Activated naive CD8-positive, alpha-beta T cell (primary cell): Measurements from ENCODE around the gene SMKR1.

Experiments
- H3K27ac Mint-ChIP-seq: one replicate; pipeline ENCODE4 v1.8.0; 2021; ENCODE audit warnings: mixed read lengths
- H3K27me3 Mint-ChIP-seq: one replicate; pipeline ENCODE4 v1.8.0; 2021; ENCODE audit warnings: mixed read lengths
- H3K36me3 Mint-ChIP-seq: one replicate; pipeline ENCODE4 v1.8.0; 2021; ENCODE audit warnings: mixed read lengths
- H3K4me1 Mint-ChIP-seq: one replicate; pipeline ENCODE4 v1.8.0; 2021; ENCODE audit warnings: low read depth, mixed read lengths
- H3K4me3 Mint-ChIP-seq: one replicate; pipeline ENCODE4 v1.8.0; 2021; ENCODE audit warnings: mild to moderate bottlenecking, mixed read lengths
- H3K9me3 Mint-ChIP-seq: one replicate; pipeline ENCODE4 v1.8.0; 2021; ENCODE audit warnings: low read depth, mixed read lengths

SMKR1 gene

DNA sequence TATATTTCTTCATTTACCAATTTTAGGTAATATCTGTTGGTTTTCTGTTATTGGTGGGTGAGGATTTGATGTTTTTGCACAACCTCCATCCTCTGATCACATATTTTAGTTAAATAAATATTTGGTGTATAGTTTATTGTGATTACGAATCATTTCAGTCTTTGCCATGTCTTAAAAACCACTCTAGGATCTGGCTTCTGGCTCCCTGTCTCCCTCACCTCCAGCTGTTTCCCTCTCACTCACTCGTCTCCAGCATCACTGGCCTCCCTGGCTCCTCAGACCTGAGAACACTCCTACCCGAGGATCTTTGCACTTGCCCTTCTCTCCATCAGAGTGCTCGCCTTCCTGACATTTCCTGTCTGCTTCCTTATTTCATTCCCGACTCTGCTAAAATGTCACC, 58.5 kb downstream of the SMKR1 start:
- Mint-ChIP-seq H3K36me3 (no peaks in the 10 kb centered on the region), H3K4me3 (no peak overlapping the region), H3K27me3 (peaks cover 3% of the 10 kb centered on the region), H3K9me3 (no peaks in the 10 kb centered on the region), H3K4me1 (no peaks in the 10 kb centered on the region), H3K27ac (no peak overlapping the region)

DNA sequence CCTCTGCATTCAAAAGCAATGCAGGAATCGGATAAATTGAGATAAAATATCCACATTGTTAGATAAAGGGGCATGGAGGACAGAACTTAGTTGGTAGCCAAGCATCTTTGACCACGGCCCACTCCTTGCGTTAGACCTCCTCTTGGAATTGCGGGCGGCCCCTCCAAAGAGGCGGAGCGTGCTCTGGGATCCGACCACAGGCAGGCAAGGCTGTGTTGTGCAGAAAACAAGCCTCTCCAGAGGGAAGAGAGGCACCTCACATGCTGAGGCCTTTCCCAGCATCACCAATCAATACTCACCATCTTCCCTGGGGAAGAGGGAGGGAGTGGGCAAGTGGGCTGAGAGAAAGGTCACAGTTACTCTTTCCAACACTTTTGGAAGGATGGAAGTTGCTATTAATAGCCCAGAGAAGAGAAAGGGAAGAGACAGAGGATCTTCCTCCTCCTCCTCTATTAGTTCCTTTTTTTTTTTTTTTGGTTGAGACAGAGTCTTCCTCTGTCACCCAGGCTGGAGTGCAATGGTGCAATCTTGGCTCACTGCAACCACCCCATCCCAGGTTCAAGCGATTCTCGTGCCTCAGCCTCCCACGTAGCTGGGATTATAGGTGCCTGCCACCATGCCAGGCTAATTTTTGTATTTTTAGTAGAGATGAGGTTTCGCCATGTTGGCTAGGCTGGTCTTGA, 59.5 kb downstream of the SMKR1 start:
- H3K4me3 Mint-ChIP-seq = no peak overlapping the region
- H3K27me3 Mint-ChIP-seq = peaks cover 4% of the 10 kb centered on the region
- H3K36me3 Mint-ChIP-seq = no peaks in the 10 kb centered on the region
- peaks cover 6% of the 10 kb centered on the region for H3K4me1 Mint-ChIP-seq
- H3K27ac Mint-ChIP-seq = no peak overlapping the region
- H3K9me3 Mint-ChIP-seq = no peaks in the 10 kb centered on the region
